HEK293 (cell line): ENCODE measurements around the gene PIK3AP1.

Experiments
- CTCF ChIA-PET: fragments of 350-600 bp; formaldehyde crosslinking; extraction: SDS; loops from one replicate; lab custom pipeline; 2021; ENCODE audit warnings: antibody characterized with exemption; lab: Yijun Ruan, JAX
- POLR2A ChIA-PET: fragments of 300-600 bp; formaldehyde crosslinking; extraction: SDS; loops from one replicate; lab custom pipeline; 2020; ENCODE audit warnings: antibody characterized with exemption, inconsistent platforms; lab: Yijun Ruan, JAX
- H3K27ac ChIP-seq: fragments of 200-500 bp; sonication (Bioruptor generic); 2 replicates; pipeline ENCODE4 v1.5.1; 2014; ENCODE audit warnings: low read depth, low read length, control low read depth, inconsistent platforms; ENCODE audit errors: extremely low read depth
- H3K36me3 ChIP-seq, 2 experiments: fragments of 200-500 bp in 1 of 2; sonication (Bioruptor generic) in 1 of 2; 1 replicate in 1 of 2; 2 replicates in 1 of 2; pipeline ENCODE4 v1.5.1; 2014 to 2017; ENCODE audit warnings: inconsistent platforms in 2 of 2, low read length in 2 of 2; ENCODE audit not compliant: control insufficient read depth in 2 of 2, insufficient read depth in 1 of 2
- H3K4me1 ChIP-seq: fragments of 200-500 bp; sonication (Bioruptor generic); 2 replicates; pipeline ENCODE4 v1.5.1; 2014; ENCODE audit warnings: mild to moderate bottlenecking, low read length, inconsistent platforms; ENCODE audit not compliant: control insufficient read depth, insufficient read depth
- H3K4me3 ChIP-seq: 2 replicates; pipeline ENCODE4 v1.5.1; 2011; ENCODE audit warnings: low read depth, mild to moderate bottlenecking, control low read depth, low read length, moderate library complexity
- H3K9me3 ChIP-seq: fragments of 200-500 bp; sonication (Bioruptor generic); 2 replicates; pipeline ENCODE4 v1.5.1; 2014; ENCODE audit warnings: low read depth, low read length, inconsistent platforms; ENCODE audit not compliant: control insufficient read depth, insufficient read depth
- MYNN ChIP-seq: fragments of 450-650 bp; formaldehyde crosslinking; IDR thresholded peaks from 2 replicates; pipeline ENCODE4 v1.5.1; 2016; ENCODE audit warnings: missing biosample characterization, missing genetic modification characterization, borderline replicate concordance
- MZF1 ChIP-seq: fragments of 450-650 bp; formaldehyde crosslinking; IDR thresholded peaks from 2 replicates; pipeline ENCODE4 v1.5.1; 2017; ENCODE audit warnings: missing biosample characterization, missing genetic modification characterization, borderline replicate concordance
- ZIC2 ChIP-seq: fragments of 450-650 bp; formaldehyde crosslinking; IDR thresholded peaks from 2 replicates; pipeline ENCODE4 v1.5.1; 2016; ENCODE audit warnings: missing biosample characterization, missing genetic modification characterization
- ZNF10 ChIP-seq: fragments of 450-650 bp; formaldehyde crosslinking; IDR thresholded peaks from 2 replicates; pipeline ENCODE4 v1.5.1; 2017; ENCODE audit warnings: missing biosample characterization, missing genetic modification characterization
- ZNF132 ChIP-seq: fragments of 450-650 bp; formaldehyde crosslinking; IDR thresholded peaks from 2 replicates; pipeline ENCODE4 v1.5.1; 2017; ENCODE audit warnings: missing biosample characterization, missing genetic modification characterization, borderline replicate concordance
- ZNF174 ChIP-seq: fragments of 450-650 bp; formaldehyde crosslinking; IDR thresholded peaks from 2 replicates; pipeline ENCODE4 v1.5.0; 2017; ENCODE audit warnings: missing biosample characterization, mild to moderate bottlenecking, missing genetic modification characterization
- ZNF184 ChIP-seq: fragments of 450-650 bp; IDR thresholded peaks from 2 replicates; pipeline ENCODE4 v1.5.1; 2018; ENCODE audit warnings: missing biosample characterization, mild to moderate bottlenecking, missing genetic modification characterization
- ZNF211 ChIP-seq: fragments of 450-650 bp; formaldehyde crosslinking; IDR thresholded peaks from 2 replicates; pipeline ENCODE4 v1.5.1; 2016; ENCODE audit warnings: low read depth, missing biosample characterization, missing genetic modification characterization
- ZNF223 ChIP-seq: fragments of 450-650 bp; formaldehyde crosslinking; IDR thresholded peaks from 2 replicates; pipeline ENCODE4 v1.5.1; 2016; ENCODE audit warnings: missing biosample characterization, missing genetic modification characterization
- ZNF266 ChIP-seq: fragments of 450-650 bp; formaldehyde crosslinking; IDR thresholded peaks from 2 replicates; pipeline ENCODE4 v1.5.1; 2016; ENCODE audit warnings: missing biosample characterization, missing genetic modification characterization, low read depth
- ZNF324 ChIP-seq: fragments of 450-650 bp; formaldehyde crosslinking; IDR thresholded peaks from 2 replicates; pipeline ENCODE4 v1.5.1; 2016; ENCODE audit warnings: missing biosample characterization, missing genetic modification characterization
- ZNF335 ChIP-seq: fragments of 450-650 bp; formaldehyde crosslinking; conservative IDR thresholded peaks from 2 replicates; pipeline ENCODE4 v1.5.1; 2016; ENCODE audit warnings: missing biosample characterization, missing genetic modification characterization
- ZNF341 ChIP-seq: fragments of 450-650 bp; formaldehyde crosslinking; IDR thresholded peaks from 2 replicates; pipeline ENCODE4; 2016; ENCODE audit warnings: low read depth, missing biosample characterization, missing genetic modification characterization
- ZNF549 ChIP-seq: fragments of 450-650 bp; IDR thresholded peaks from 2 replicates; pipeline ENCODE4 v1.5.1; 2018; ENCODE audit warnings: missing biosample characterization, missing genetic modification characterization, mild to moderate bottlenecking, inconsistent platforms, moderate library complexity
- ZNF558 ChIP-seq: fragments of 450-650 bp; formaldehyde crosslinking; IDR thresholded peaks from 2 replicates; pipeline ENCODE4 v1.5.1; 2016; ENCODE audit warnings: missing biosample characterization, missing genetic modification characterization
- ZNF621 ChIP-seq: fragments of 450-650 bp; formaldehyde crosslinking; IDR thresholded peaks from 2 replicates; pipeline ENCODE4 v1.5.1; 2017; ENCODE audit warnings: missing biosample characterization, missing genetic modification characterization
- ZNF624 ChIP-seq: fragments of 450-650 bp; formaldehyde crosslinking; IDR thresholded peaks from 2 replicates; pipeline ENCODE4 v1.5.1; 2017; ENCODE audit warnings: missing biosample characterization, missing genetic modification characterization
- ZNF626 ChIP-seq: fragments of 450-650 bp; sonication (Bioruptor Pico); formaldehyde crosslinking; IDR thresholded peaks from 2 replicates; pipeline ENCODE4 v1.5.1; 2018; ENCODE audit warnings: missing biosample characterization, missing genetic modification characterization, inconsistent platforms
- ZNF658 ChIP-seq: fragments of 450-650 bp; formaldehyde crosslinking; IDR thresholded peaks from 2 replicates; pipeline ENCODE4; 2016; ENCODE audit warnings: missing biosample characterization, missing genetic modification characterization
- ZNF707 ChIP-seq: fragments of 450-650 bp; formaldehyde crosslinking; IDR thresholded peaks from 2 replicates; pipeline ENCODE4 v1.5.1; 2016; ENCODE audit warnings: missing biosample characterization, missing genetic modification characterization
- ZSCAN30 ChIP-seq: fragments of 450-650 bp; IDR thresholded peaks from 2 replicates; pipeline ENCODE4 v1.5.1; 2018; ENCODE audit warnings: missing biosample characterization, mild to moderate bottlenecking, missing genetic modification characterization, moderate library complexity
- TF ChIP-seq, protein P1 (sequence below): fragments of 450-650 bp; formaldehyde crosslinking; IDR thresholded peaks from 2 replicates; pipeline ENCODE4 v1.5.1; 2017; ENCODE audit warnings: missing biosample characterization, missing genetic modification characterization
- TF ChIP-seq, protein P2 (sequence below): fragments of 450-650 bp; formaldehyde crosslinking; IDR thresholded peaks from 2 replicates; pipeline ENCODE4 v1.5.1; 2016; ENCODE audit warnings: missing biosample characterization, missing genetic modification characterization
- TF ChIP-seq, protein P3 (sequence below): fragments of 450-650 bp; formaldehyde crosslinking; IDR thresholded peaks from 2 replicates; pipeline ENCODE4 v1.5.1; 2016; ENCODE audit warnings: missing biosample characterization, missing genetic modification characterization
- TF ChIP-seq, protein P4 (sequence below): fragments of 450-650 bp; formaldehyde crosslinking; IDR thresholded peaks from 2 replicates; pipeline ENCODE4 v1.5.0; 2017; ENCODE audit warnings: missing biosample characterization, missing genetic modification characterization, borderline replicate concordance

PIK3AP1 gene

DNA sequence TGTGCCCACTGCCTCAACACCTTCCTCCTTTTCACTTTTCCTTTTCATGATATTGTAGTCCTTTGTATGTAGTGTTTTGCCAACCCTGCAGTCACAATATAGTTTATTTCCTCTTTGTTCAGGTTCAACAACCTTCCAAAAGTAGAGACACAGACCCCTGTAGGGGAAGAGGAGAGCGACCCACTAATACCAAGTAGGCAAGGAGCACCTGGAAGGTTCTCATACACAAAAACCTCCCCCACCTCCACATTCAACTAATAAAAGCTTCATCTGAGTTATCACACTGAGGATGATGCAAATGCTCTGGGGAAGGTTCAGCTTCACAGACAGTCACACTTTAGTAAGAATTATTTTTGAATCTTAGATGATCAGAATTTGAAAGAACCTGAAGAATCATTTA, 41.6 kb downstream of the PIK3AP1 start:
- H3K27ac ChIP-seq, result no peak overlapping the region
- TF ChIP-seq ZNF335 (tag by site-specific recombination) (no peak), ZNF558 (tag by site-specific recombination) (no peak), MZF1 (no peak), ZNF184 (no peak), MYNN (tag by site-specific recombination) (no peak), ZNF324 (tag by site-specific recombination) (no peak), ZSCAN30 (tag by site-specific recombination) (no peak), ZNF624 (tag by site-specific recombination) (no peak), ZNF626 (no peak), ZNF132 (tag by site-specific recombination) (no peak), ZNF211 (tag by site-specific recombination) (no peak), ZNF549 (tag by site-specific recombination) (no peak), ZNF174 (tag by site-specific recombination) (no peak), ZNF621 (no peak), ZNF223 (tag by site-specific recombination) (no peak)
- TF ChIP-seq, protein P1, sequence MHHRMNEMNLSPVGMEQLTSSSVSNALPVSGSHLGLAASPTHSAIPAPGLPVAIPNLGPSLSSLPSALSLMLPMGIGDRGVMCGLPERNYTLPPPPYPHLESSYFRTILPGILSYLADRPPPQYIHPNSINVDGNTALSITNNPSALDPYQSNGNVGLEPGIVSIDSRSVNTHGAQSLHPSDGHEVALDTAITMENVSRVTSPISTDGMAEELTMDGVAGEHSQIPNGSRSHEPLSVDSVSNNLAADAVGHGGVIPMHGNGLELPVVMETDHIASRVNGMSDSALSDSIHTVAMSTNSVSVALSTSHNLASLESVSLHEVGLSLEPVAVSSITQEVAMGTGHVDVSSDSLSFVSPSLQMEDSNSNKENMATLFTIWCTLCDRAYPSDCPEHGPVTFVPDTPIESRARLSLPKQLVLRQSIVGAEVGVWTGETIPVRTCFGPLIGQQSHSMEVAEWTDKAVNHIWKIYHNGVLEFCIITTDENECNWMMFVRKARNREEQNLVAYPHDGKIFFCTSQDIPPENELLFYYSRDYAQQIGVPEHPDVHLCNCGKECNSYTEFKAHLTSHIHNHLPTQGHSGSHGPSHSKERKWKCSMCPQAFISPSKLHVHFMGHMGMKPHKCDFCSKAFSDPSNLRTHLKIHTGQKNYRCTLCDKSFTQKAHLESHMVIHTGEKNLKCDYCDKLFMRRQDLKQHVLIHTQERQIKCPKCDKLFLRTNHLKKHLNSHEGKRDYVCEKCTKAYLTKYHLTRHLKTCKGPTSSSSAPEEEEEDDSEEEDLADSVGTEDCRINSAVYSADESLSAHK, result no peak
- TF ChIP-seq, protein P2, sequence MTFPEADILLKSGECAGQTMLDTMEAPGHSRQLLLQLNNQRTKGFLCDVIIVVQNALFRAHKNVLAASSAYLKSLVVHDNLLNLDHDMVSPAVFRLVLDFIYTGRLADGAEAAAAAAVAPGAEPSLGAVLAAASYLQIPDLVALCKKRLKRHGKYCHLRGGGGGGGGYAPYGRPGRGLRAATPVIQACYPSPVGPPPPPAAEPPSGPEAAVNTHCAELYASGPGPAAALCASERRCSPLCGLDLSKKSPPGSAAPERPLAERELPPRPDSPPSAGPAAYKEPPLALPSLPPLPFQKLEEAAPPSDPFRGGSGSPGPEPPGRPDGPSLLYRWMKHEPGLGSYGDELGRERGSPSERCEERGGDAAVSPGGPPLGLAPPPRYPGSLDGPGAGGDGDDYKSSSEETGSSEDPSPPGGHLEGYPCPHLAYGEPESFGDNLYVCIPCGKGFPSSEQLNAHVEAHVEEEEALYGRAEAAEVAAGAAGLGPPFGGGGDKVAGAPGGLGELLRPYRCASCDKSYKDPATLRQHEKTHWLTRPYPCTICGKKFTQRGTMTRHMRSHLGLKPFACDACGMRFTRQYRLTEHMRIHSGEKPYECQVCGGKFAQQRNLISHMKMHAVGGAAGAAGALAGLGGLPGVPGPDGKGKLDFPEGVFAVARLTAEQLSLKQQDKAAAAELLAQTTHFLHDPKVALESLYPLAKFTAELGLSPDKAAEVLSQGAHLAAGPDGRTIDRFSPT (tag by site-specific recombination), result no peak
- TF ChIP-seq, protein P3, sequence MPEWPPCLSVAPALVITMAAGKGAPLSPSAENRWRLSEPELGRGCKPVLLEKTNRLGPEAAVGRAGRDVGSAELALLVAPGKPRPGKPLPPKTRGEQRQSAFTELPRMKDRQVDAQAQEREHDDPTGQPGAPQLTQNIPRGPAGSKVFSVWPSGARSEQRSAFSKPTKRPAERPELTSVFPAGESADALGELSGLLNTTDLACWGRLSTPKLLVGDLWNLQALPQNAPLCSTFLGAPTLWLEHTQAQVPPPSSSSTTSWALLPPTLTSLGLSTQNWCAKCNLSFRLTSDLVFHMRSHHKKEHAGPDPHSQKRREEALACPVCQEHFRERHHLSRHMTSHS, result no peak
- H3K4me3 ChIP-seq, result no peak overlapping the region
- H3K36me3 ChIP-seq, result no peaks in the 10 kb centered on the region
- peaks cover 5% of the 10 kb centered on the region; the same call in 1 of the 2 replicates for H3K4me1 ChIP-seq
- ChIA-PET POLR2A (no interaction called here), CTCF (no interaction called here)
- no peaks in the 10 kb centered on the region for H3K9me3 ChIP-seq

DNA sequence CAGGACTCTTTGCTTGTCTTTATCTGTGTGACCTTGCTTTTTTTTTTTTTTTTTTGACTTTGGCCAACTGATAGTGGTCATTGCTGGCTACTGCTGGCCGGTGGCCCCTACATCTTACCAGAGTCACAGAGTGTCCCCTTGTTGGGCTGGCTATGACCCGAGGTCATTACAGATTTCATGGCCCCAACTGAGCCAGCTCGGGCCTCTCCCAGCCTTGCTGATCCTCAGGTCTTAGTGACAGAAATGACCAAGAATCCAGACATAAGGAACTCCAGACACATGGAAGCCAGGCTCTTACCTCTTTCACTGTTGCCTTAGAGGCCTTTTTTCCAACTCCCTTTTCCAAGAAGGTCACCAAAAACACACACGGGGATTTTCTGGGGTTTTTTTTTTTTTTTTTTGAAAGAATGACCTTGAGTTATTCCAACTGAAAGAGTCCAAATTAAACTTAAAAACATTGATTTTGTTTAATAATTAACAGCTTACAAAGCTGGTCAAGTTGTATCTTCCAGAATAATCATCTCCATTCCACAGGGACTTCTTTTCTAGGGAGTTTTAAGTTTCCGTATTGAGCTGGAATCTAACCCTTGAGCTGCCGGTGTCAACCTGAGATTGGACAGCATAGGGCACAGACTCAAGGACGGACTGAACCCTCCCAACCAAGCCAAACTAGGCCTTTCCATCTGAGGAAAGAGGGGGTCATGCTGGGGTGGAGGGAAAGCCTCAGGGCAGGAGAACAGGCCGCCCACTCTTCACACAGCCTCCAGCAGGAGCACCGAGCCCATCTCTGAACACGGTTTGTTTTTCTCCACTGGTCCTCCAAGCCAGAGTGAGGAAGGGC, 43.8 kb downstream of the PIK3AP1 start:
- Histone ChIP-seq H3K36me3 (no peaks in the 10 kb centered on the region), H3K4me1 (peaks cover 5% of the 10 kb centered on the region; the same call in 1 of the 2 replicates), H3K27ac (no peak overlapping the region), H3K4me3 (no peak overlapping the region), H3K9me3 (no peaks in the 10 kb centered on the region)
- CTCF ChIA-PET, result interaction anchor here (0.7 to 1.1 kb wide), 3 partner anchors 14 to 299 kb away, joined by 3 to 4 read pairs (median 3); no protein-coding TSS in a partner anchor
- POLR2A ChIA-PET, result no interaction called here
- TF ChIP-seq ZNF707 (tag by site-specific recombination), result no peak
- no peak for TF ChIP-seq ZNF658
- TF ChIP-seq ZIC2, result no peak
- TF ChIP-seq ZNF266, result no peak
- no peak for TF ChIP-seq ZNF341
- no peak for TF ChIP-seq ZNF10 (tag by site-specific recombination)
- TF ChIP-seq, protein P1, result no peak
- TF ChIP-seq, protein P4, sequence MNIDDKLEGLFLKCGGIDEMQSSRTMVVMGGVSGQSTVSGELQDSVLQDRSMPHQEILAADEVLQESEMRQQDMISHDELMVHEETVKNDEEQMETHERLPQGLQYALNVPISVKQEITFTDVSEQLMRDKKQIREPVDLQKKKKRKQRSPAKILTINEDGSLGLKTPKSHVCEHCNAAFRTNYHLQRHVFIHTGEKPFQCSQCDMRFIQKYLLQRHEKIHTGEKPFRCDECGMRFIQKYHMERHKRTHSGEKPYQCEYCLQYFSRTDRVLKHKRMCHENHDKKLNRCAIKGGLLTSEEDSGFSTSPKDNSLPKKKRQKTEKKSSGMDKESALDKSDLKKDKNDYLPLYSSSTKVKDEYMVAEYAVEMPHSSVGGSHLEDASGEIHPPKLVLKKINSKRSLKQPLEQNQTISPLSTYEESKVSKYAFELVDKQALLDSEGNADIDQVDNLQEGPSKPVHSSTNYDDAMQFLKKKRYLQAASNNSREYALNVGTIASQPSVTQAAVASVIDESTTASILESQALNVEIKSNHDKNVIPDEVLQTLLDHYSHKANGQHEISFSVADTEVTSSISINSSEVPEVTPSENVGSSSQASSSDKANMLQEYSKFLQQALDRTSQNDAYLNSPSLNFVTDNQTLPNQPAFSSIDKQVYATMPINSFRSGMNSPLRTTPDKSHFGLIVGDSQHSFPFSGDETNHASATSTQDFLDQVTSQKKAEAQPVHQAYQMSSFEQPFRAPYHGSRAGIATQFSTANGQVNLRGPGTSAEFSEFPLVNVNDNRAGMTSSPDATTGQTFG, result no peak
